Femur (tissue), 1 donor: Measurements from ENCODE around the gene MMP11.

ENCODE experiments used
- DNase-seq: peaks from one replicate; pipeline ENCODE4 v3.0.0-alpha.2; 2017

The MMP11 gene

DNA sequence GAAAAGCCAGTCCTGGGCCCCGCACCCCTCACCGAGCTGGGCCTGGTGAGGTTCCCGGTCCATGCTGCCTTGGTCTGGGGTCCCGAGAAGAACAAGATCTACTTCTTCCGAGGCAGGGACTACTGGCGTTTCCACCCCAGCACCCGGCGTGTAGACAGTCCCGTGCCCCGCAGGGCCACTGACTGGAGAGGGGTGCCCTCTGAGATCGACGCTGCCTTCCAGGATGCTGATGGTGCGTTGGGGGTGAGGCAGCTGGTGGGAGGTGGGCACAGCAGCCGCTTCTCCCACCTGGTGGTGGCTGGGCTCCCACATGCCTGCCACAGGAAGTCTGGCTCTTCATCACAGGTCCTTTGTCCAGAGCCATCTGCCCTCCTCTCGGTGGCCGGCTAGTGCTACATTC is 9.6 kb downstream of the MMP11 start:
- no peak for DNase-seq

- DNase-seq = no peak
Measured at GRCh38 chr22:23782703-23783102, 10.1 kb downstream of the MMP11 start.

DNA sequence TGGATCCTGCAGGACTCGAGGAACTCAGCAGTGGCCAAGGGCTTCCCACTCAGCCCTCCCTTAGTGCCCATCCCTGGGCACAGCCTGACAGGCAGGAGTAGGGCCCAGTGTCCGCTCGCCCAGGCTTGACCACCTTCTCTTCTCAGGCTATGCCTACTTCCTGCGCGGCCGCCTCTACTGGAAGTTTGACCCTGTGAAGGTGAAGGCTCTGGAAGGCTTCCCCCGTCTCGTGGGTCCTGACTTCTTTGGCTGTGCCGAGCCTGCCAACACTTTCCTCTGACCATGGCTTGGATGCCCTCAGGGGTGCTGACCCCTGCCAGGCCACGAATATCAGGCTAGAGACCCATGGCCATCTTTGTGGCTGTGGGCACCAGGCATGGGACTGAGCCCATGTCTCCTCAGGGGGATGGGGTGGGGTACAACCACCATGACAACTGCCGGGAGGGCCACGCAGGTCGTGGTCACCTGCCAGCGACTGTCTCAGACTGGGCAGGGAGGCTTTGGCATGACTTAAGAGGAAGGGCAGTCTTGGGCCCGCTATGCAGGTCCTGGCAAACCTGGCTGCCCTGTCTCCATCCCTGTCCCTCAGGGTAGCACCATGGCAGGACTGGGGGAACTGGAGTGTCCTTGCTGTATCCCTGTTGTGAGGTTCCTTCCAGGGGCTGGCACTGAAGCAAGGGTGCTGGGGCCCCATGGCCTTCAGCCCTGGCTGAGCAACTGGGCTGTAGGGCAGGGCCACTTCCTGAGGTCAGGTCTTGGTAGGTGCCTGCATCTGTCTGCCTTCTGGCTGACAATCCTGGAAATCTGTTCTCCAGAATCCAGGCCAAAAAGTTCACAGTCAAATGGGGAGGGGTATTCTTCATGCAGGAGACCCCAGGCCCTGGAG is 10.9 kb downstream of the MMP11 start:
- DNase-seq = no peak

GRCh38 chr22:23784215-23784732 is 11.6 kb downstream of the MMP11 start:
- no peak for DNase-seq

DNA sequence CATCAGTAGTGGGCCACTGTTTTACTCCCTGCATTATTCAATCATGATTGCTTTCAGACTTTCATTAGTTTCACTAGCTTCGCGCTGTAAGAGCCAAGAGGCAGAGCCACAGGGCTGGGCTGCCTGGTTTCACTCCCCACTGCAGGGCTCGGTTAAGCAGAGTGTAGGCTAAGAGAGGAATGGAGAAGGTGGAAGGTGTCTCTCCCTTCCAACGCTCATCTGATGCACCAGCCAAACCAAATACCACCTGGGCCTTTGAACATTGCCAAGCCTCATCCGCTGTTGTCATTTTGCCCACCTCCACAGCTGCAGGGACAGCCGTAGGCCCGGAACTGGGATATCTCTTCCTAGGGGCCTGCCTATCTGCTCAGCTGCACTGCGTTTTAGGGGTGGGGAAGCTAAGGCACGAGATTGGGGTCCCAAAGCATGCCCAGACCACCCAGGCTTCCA is 13.6 kb downstream of the MMP11 start:
- DNase-seq = no peak

GRCh38 chr22:23786752-23787599 is 14.3 kb downstream of the MMP11 start, which contains the start of gene SMARCB1:
TSS of gene SMARCB1 (plus strand) at chr22:23786966. CDS start at chr22:23787170, 204 bp downstream.
- peak; percentile 94 for DNase-seq

DNA sequence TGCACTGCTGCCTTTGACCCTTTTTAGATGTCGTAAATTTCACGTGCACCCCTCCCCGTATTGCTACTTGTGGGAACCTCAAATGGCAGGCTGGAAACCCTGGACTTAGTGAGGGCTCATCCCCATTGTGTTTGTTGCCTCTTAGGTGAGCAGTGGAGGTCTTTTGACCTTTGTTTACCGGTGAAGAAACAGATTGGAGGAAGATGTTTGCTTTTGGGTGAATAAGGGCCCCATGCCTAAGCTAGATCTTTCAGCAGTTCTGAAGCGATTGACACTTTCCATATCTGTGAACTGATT is 14.9 kb downstream of the MMP11 start:
- no peak for DNase-seq

GRCh38 chr22:23787910-23788309 is 15.3 kb downstream of the MMP11 start:
- DNase-seq = no peak

DNA sequence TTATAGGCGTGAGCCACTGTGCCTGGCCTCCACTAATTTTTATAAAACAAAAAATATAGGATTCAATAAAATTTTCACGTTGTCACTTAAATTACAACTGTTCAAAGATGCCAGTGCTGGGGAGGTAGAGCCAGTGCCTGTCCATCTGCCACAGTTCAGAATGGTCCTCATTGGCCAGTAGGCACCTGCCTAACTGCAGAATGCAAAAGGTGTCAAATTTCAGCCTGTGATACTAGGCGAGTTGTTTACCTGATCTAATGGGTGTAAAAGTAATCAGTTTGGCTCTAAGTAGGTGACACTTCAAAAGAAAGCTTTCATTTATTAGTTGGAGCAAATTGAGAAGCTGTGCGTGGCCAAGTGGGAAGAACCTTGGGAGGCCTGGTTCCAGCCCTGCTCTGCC is 16.5 kb downstream of the MMP11 start:
- DNase-seq = no peak

DNA sequence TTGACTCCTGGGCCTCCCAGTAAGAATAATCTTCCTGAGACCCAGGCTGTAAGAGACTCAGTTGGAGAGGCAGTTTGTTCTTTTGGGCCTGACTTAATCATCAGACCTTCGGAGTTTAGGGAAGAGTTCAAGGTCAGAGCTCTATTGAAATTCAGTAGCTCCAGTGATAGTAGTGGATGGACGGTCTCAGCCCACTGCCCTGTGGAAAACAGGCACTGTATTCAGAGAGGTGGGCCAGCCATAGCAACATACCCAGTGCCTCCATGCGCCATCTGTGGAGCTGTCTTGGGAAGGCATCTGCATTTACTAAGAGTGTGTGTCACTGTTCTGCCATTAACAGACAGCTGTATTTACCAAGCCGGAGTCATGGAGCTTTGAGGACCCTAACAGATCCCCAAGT is 17.0 kb downstream of the MMP11 start:
- DNase-seq = no peak

DNA sequence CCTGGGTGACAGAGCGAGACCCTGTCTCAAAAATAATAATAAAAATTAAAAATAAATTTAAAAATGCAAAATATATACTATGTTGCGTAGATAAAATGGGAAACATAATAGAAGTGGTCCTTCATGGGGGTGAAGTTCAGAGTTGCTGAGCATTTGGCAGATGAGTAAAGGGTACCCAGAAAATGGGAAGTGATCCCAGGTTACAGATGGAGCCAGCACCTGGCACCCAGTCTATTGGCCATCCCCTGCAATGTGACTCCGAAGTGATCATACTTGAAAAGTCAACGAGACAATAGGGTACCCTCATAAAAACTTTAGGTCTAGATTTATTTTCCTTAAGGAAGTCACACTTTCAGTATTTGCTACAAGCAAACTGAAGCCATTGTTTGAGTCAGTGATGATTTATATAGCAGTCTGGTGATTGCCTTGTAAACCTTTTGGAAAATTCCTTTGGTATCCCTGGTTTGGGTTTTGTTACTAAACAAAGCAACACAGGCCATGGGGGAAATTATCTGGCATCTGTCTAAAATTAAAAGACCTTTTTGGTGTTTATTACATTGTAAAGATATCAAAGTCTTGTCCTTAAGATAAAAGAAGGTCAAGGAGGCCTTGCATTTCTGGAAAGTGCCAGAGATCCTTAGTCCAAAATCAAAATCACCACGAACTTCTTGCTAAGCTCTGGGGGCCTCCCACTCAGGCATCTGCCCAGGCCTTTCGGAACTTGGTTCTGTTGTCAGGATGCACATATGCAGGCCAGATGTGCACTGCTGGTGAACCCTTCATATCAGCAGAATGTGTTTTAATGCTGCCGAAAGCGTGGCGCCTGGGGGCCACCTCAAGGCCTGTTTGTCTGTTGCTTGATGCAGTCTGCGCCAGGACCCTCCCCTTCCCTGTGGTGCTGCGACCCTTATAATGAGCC is 18.4 kb downstream of the MMP11 start:
- DNase-seq = peak; percentile 70

DNA sequence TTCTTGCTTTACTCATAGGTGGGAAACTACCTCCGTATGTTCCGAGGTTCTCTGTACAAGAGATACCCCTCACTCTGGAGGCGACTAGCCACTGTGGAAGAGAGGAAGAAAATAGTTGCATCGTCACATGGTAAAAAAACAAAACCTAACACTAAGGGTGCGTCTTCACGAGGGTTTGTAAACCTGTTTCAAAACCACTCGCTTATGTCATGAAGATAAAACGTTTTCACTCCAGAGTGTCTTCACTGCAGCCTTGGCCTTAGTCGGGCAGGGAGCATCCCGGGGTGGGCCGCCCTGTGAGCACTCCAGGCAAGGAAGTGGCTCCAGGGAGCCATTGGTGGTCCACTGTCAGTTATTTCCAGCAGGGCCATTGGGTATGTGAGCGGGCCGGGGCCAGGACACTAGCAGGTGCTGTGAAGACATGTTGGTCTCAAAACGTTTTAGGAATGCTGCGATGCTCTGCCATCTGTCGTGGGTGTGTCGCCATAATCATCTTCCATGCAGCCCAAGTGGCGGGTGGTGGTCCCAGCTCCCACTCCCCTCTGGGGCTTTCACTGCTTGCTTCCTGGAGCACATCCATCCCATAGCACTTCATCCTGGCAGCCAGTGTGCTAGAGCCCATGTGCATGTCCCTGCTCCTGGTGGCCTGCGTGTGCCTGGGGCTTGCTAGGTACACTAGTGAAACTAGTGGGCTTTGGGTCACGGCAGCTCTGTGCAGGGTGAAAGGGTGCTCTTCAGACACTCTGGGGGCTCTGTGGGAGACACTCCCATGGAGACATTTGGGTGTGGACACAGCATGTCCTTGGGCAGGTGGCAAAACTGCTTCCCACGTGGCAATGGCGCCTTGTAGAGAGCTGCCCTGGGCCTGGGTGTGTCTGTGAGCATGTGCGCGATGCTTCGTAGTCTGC is 19.3 kb downstream of the MMP11 start:
- no peak for DNase-seq

DNA sequence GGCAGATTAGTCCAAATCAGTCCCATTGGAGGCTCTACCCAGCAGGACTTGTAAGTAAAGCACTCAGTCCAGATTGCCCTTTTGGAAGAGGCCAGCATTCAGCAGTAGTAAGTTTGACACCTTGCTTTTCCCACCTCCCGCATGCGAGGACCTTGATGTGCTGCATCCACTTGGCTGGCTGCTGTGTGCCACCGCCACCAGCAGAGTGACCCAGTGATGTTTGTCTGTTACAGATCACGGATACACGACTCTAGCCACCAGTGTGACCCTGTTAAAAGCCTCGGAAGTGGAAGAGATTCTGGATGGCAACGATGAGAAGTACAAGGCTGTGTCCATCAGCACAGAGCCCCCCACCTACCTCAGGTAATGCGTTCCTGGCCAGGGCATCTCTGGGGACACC is 20.7 kb downstream of the MMP11 start:
- no peak for DNase-seq

- no peak for DNase-seq
Measured at GRCh38 chr22:23796461-23796860, 23.8 kb downstream of the MMP11 start.

DNA sequence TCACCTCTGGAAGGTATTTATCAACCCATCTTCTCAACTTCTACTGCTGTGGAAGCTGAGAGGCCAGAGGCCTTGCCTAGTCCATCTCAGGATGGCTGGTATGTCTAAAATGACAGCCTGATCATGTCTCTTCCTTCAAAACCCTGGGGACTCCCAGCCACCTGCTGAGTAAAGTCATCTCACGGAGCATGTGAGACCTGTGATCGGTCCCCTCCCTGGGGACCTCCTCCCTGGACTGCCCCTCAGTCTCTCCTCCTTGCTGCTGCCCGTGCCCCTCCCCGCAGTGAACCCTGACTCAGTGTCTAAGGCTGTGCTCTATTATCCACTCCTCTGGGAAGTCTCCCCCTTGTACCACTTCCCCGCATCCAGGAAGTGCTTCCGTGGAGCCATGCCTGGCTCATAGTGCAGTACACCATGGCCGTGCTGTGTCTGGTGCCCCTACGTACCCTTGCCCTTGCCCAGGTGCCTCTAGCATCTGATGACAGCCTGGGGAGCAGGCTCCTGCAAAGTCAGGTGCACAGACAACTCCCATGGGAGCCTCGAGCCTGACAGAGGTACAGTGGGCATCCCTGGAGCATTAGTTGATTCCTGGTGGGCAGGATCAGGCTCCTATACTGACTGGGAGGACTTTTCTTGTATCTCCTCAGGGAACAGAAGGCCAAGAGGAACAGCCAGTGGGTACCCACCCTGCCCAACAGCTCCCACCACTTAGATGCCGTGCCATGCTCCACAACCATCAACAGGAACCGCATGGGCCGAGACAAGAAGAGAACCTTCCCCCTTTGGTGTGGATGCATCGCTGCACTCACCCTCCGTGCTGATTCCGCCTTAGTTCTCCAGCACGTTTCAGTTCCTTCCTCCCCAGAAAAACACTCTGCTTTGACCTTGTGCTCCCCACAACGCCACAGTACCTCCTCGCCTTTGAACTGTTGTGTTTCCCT is 27.9 kb downstream of the MMP11 start:
- no peak for DNase-seq

DNA sequence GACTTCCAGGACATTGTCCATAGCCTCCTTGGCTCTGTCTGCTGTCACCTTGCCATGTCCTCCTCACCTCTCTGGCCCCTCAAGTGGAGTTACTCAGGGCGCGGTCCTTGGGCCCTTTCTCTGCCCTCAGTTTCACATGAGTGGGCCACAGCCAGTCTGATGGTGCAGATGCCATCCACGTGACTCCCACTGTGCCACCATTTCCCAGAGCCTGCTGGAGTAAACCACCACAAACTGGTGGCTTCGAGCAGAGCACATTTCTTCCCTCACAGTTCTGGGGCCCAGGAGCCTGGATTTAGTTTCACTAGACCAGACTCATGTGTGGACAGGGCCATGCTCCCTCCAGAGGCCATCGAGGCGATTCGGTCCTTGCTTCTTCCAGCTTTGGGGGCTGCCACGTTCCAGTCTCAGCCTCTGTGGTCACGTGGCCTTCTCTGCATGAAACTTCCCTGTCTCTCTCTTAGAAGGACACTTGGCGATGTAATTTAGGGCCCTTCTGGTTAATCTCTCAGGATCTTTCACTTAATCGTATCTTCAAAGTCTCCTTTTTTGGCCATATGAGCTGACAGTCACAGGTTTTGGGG is 28.7 kb downstream of the MMP11 start:
- no peak for DNase-seq

DNA sequence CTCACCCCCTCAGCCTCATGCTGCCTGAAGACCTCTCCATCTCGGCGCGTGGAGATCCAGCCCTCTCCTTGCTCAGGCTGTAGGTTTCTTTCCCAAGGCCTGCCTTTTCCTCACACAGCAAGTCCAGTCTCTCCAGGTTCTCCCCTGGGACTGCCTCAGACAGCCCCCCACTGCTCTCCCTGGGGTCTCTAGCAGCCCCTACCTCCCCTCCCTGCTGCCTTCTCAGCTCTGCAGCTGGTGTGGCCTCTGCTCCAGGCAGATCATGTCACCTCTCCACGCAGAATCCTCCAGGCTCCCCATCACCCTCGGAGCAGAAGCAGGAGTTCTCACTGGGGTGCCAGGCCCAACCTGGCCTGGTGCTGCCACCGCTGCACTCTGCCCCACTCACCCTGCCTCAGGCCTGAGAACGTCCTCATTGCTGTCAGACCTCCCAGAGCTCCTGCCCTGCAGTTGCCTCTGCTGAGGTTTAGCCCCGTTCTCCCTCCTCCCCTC is 29.3 kb downstream of the MMP11 start:
- no peak for DNase-seq

- no peak for DNase-seq
Measured at GRCh38 chr22:23803001-23803819, 30.6 kb downstream of the MMP11 start.

GRCh38 chr22:23804781-23805291 is 32.2 kb downstream of the MMP11 start:
- DNase-seq = no peak
